GM19452 (cell line): ENCODE results near the gene SYT1.
"Not testable (repeated sequence)": the region's sequence is repeated elsewhere in the genome, so short reads cannot be mapped to it uniquely, and the experiment has no call there.

Experiments
- ATAC-seq: cut with Tn5 transposase; IDR thresholded peaks from one replicate; pipeline ENCODE4 v1.9.1; 2021; ENCODE audit not compliant: unreplicated experiment

SYT1 gene

DNA sequence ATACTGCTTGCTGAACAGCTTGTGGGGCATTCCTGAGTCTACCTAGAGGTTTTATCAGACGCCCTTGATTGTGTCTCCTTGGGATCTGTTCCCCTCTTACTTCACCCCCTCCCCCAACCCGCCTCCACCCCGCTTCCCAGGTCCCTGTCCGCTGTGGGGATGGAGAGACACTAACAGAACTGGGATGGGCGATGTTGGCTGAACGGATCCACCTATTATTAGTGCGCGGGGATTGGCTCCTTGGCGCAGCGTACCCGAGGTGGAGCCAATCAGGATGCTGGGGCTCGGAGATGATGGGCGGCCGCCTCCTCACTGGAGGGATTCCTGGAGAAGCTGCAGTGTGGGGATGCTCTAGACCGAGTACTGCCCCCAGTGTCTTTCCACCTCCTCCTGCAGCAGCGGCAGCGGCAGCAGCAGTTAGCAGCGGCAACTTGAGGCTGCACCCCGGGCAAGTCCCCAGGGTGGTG, at the start of gene SYT1:
TSS of gene SYT1 (plus strand) at position 372 of the 467 bp plus-strand sequence.
- peak; percentile 37 for ATAC-seq

DNA sequence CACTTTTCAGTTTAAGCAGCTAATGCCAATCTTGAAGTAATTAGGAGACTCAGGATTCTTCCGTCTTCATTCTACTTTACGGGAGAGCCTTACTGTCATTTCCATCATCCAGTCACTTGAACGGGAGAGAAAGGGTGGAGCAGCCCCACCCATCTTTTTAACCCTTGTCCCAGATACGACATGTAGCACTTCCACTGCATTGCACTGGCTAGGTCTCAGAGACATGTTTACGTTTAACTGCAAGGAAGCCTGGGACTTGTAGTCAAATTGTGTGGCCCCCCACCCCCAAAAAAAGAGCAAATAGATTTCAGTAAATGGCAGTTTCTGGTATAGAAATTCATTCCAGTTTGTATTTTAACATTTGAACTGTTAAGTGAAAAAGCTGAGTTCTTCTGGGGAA, 46.1 kb upstream of the SYT1 start:
- no peak for ATAC-seq

DNA sequence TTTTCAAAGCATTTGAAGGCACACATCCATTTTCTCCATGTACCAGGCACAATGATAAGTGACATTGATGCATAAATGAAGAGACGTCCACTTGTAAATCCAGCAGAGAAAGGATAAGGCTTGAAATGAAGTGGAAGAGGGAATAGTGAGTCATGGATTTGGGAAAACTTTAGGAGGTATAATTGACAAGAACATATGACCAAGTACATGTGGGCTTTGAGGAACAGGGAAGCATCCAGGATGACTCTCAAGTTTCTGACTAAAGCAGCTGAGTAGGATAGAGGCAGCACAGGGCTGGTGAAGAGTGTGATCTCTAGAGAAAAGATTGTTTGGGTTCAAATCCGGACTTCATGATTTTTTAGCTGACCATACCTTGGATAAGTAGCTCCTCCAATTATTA, 43.6 kb upstream of the SYT1 start:
- no peak for ATAC-seq

DNA sequence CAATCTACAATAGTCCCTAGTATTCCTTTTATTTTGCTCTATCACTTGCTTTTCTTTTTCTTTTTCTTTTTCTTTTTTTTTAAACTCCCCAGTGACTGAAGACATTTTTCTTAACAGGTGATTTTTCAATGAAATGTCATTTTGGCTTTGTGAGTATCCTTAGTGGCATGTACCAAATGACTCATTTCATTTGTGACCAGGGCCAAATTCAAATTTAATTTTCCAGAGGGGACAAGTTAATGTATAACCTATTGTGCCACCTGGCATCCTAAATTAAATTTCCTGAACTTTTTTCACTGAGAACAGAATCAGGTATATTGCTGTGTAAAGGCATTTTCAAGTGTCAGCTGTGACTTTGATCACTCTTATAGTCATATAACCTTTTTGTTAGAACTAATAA, 39.7 kb upstream of the SYT1 start:
- ATAC-seq = no peak

DNA sequence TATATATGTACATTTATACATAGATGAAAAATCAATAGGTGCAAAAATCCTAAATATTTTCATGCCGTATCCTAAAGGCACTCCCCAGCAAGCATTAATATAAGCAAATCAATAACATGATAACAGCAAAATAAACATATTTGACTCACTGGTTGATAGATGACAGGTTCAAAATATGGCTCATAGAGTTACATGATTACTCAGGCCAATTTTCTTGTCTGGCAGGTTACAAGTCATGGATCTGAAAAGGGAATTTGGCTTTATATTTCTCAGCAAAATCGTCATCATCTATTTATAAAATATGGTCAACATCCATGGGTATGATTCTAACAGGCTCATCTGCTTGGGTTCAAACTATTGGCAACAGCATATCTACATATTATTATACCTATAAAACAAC, 34.9 kb upstream of the SYT1 start:
- no peak for ATAC-seq

DNA sequence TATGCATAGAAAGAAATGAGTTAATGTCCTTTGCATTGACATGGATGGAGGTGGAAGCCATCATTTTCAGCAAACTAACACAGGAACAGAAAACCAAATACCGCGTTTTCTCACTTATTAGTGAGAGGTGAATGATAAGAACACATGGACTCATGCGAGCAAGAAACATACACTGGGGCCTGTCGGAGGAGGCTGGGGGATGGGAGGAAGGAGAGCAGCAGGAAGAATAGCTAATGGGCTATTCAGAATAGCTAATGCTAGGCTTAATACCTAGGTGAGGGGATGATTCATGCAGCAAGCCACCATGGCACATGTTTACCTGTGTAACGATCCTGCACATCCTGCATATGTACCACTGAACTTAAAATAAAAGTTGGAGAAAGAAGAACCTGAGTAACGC, 29.1 kb upstream of the SYT1 start:
- ATAC-seq = no peak

DNA sequence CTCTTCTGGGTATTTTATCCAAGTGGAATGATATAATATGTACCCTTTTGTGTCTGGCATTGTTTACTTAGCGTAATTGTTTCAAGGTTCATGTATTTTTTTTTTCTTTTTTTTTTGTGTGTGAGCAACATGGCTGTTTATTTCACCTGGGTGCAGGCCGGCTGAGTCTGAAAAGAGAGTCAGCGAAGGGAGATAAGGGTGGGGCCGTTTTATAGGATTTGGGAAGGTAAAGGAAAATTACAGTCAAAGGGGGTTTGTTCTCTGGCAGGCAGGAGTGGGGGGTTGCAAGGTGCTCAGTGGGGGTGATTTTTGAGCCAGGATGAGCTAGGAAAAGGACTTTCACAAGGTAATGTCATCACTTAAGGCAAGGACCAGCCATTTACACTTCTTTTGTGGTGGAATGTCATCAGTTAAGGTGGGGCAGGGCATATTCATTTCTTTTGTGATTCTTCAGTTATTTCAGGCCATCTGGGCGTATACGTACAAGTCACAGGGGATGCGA, 24.0 kb upstream of the SYT1 start:
- ATAC-seq = not testable (repeated sequence)

DNA sequence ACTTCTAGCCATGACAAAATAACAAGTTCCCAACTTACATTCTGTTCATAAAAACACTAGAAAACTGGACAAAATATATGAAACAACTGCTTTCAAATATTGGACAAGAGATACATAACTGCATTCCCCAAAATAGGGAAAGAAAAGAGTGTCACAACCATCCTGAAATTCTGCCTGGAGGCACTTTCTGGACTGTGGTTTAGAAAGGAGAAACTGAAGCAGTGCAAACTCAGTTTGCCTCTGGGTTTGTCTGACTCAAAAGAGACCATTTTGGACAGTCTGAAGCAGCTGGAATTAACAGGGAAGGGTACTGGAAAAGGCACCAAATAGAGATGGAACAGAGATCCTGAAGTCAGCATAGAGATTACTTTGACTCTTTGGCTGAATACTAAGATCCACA, 11.3 kb upstream of the SYT1 start:
- no peak for ATAC-seq

DNA sequence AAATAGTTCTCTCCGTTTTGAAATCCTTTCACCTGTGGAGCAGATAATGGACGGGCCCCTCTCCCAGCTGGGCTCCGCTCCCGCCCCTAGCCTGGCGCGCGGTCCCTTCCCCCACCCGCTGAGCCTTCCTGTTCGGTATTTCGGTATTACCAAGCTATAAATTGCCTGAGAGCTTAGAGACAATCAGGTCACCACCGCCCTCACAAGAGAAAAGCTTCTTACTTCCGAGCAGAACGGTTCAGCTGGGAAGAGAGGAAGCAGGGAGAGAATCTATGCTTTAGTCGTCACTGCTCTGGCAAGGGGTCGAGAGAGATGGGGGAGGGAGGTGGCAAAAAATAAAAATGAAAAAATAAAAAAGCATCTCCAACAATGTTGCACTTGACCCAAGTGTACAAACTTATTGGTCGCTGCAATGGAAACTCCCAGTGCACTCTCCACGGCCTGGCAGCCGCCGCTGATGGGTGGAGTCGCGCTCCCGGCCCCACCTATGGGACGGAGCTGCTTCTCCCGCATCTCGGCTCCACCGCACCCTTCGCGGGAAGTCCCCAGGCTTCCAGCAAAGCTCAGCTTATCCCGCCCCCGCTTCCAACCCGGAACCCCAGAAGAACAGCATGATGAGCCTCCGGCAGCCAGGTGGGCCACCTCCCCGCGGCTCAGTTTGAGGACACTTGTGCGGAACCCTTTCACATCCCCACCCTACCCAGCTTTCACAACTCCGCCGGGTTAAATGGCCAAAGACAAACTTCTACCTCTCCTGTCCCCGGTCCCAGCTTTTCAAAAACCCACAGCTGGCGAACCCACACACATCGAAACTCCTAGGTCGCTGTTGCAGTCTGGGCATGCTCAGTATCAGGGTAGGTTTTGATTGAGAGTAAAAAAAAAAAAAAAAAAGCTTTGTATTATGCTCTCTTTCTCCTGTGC, 832 bp upstream of the SYT1 start:
- ATAC-seq = peak; percentile 44

DNA sequence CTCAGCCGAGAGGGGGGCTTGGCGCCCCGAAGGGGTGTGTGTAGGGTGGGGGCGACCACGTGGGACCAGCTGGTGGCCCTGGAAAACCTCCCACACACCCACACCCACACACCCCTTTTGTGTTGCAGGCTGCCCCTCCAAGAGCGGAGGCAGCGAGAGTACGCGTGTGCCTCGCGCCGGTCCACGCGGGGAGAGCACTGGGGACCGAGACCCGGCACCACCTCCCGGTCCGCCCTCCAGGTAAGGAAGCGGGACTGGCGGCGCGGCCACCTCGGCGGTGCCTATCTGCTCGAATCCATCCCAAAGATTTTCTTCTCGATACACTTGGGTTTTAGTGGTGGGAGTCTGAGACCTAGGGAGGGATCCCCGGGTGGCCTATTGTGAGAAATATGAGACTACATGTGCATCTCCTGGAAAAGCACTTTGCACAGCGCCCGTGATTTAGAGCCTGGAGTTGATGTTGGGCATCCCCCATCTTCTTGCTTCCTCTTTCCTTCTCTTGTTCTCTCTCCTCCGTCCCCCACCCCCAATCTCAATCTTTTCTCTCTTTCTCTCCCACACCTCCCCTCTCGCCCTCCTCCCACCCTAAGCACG, 393 bp downstream of the SYT1 start:
- peak; percentile 24 for ATAC-seq

DNA sequence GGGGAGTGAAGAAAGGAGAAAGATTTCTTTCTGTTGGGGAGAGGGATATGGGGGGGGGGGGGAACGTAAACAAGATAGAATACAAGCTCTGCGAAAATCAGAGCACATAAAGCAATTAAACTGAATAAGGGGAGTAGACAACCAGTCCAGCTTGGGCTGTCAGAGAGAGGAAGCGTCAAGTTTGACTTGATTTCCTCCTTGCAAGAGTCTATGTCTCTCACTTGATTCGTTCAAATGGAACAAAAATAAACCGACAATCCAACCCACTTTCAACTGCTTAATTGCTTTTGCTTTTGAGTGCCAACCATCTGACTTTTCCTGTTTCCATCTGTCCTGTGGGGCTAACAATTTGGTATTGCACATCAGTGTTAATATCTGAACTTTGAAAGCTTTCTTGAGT, 942 bp downstream of the SYT1 start:
- ATAC-seq = no peak

DNA sequence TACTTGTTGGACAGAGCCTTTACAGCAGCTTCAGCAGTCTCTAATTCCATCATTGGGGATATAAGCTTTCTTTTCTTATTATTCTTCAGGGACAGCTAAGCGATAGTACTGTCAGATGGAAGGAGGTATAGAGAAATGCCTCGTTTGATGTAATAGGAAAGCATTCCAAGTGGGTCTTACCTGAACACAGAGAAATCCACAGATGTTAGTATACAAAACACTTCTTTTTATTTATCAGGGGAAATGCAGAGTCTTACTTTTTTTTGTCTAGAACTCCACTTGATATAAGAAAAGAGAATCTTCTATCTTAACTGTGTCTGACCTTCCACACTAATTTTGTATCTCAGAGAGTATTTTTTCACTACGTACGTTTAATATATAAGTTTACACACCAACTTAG, 1.9 kb downstream of the SYT1 start:
- no peak for ATAC-seq

DNA sequence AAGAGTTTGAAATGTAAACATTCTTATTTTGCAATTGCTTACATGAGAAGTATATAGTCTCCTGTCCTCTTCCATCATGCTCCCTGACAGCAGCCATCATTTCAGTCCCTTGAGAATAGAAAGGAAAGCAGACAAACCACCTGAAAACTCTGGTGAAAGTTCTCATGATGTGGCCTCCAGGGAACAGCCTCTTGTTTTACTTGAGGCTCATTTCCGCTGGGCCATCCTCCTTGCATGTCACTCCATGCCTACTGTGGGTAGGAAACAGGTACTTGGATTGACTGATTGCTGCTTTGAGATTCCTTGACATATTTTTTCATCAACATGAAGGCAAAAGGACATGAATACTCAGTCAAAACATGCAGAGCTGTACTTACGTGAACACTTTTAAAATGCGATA, 6.0 kb downstream of the SYT1 start:
- ATAC-seq = no peak

DNA sequence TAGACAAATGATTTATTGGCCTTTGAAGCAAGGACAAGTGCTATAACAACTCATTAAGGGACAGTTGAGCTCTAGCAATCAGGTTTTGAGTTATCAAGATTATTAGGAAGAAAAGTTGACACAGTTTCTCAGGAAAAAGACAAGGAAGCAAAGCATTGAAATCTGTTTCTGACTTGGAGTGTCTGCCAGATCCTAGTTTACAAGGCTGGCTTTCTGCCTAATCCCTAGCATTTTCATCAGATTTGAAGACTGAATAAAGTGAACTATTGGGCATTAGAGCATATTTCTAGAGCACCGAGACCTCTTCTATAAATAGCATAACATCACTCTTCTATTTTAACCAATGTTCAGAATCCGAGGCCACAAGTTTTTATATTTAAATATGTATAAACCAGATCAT, 7.0 kb downstream of the SYT1 start:
- no peak for ATAC-seq

DNA sequence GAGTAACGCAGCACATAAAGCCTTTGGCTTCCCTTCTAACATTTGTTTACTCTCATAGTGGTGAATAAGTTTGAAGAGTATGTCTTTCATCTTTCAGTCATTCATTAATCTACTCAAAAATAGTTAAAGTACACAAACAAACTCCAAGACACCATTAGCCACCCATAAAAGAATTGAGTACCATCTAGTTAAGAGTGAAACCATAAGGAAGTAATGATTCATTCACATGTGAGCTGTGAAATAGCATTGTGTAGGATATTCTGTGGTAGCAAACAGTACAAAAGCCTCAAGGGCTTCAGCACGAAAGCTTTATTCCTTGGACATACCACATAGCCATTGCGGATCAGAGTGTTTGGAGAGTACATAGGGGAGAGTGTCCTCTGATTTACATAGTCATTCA, 13.9 kb downstream of the SYT1 start:
- no peak for ATAC-seq

DNA sequence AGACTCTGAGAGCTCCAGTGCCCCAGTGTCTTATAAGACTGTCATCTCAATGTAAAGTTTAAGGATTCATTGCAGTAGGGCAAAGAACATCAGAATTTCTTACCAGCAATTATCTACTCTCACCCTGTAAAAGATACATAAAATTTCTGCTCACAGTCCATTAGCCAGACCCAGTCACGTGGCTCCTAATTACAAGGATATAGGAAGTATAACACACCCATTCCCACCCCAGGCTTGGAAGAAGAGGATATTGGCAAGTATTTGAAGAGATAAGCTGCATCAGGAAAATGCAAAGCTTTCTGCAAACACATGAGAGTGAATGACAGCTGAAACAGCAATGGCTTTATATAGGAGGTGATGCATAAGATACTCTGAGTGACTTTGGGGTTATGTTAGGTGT, 14.3 kb downstream of the SYT1 start:
- no peak for ATAC-seq

DNA sequence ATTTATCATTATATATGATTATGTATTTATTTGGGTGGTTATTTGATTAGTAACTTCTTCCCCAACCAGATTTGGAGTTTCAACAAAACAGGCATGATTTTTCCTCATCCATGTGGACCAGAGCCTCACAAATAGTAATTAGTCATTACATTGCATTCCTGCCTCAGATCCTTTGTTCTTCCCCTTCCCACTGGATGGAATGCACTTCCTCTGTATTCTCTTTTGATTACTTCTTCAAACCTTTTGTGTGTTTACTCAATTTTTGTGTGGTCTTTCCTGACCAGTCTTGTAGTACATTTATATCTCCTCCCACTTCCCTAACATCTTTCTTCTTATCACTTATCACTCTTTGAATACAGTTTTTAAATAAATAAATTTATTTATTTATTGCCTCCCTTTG, 15.5 kb downstream of the SYT1 start:
- ATAC-seq = no peak

DNA sequence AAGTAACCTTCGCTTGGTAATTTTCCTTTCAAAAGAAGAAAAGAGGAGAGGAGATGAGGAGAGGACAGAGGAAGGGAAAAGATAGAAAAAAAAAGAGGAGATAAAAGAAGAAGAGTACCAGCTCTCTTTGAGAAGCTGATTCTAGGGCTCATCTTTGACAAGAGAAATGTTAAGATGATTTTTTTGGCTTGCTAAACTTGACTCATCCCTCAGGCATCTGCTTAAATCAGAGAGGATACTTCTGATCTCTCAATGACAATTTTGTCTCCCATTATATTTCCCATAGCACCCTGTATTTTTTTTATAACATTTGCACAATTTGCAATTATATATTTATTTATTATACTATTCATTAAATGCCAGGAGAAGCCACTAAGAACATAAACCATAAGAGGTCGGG, 17.1 kb downstream of the SYT1 start:
- no peak for ATAC-seq

DNA sequence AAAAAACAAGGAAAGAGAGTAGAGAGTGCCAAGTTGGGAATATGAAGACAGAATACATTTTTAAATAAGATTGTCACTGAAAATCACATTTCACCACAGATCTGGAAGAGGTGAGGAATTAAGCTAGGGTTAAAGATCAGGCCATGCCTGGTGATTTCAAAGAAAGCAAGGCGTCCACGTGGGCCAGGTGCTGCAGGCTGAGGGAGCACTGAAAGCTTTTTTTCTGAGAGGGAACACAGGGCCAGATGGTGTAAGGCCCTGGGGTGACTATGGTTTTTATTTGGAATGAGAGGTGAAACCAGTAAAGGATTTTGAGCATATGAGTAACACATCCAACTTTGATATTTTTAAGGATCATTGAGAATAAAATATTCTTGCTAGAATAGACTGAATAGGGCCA, 20.9 kb downstream of the SYT1 start:
- no peak for ATAC-seq

DNA sequence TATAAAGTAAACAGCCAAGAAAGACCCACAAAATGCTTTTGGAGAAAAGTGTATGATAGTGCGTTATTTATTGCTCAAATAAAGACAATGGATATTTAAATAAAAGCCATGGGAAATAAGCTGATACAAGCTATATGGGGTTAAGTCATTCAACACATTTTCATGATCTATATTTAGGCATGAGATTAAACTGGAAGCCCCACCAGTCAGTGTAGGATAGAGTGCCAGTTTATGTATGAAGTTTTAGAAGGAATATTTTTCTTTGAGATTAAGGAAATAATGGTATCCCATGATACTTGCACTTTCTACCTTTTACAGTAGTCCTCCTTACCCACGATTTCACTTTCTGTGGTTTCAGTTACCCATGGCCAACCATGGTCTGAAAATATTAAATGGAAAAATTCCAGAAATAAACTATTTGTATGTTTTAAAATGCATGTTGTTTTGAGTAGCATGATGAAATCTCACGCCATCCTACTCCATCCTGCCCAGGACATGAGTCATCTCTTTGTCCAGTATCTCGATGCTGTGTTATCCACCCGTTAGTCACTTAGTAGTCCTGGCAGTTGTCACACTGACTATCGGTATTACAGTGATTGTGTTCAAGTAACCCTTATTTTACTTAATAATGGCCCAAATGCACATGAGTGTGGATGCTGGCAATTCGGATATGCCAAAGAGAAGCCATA, 22.3 kb downstream of the SYT1 start:
- ATAC-seq = no peak

DNA sequence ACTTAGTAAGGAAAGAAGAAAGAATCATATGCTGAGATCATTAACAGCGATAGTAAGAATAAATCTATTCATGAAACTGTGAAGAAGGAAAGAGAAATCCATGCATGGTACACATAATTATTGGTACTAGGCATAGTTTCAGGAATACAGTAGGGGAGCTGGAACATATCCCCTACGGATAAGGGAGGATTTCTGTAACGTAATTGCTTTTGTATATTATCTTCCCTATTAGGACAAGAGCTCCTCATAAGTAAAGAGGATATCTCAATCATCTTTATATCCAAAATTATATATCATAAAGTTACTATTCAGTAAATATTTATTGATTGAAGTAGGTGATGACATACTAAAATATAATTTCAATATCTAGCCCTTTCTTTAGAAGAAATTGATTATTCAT, 22.9 kb downstream of the SYT1 start:
- no peak for ATAC-seq

DNA sequence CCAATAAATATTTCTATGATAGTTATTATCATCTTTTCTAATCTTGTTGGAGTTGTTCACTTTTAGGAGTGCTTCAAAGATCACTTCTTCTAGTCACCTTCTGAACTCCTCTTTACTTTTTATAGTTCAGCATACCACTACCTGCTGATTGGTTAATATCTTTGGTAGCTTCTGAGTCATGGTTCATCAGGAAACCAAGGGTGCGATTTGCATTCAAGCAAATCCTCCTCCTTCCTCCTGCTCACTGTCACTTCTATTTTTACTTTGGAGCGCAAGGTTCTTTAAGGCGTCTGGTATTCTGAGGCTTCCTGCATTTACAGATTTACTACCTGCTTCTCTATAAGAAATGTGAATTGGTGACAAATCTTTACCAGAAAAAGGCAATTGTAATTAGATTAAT, 24.0 kb downstream of the SYT1 start:
- ATAC-seq = peak; percentile 98
